ENCODE measurements around the gene ZSWIM8.
"Not testable (repeated sequence)": the region's sequence is repeated elsewhere in the genome, so short reads cannot be mapped to it uniquely, and the experiment has no call there.

Gene ZSWIM8

DNA sequence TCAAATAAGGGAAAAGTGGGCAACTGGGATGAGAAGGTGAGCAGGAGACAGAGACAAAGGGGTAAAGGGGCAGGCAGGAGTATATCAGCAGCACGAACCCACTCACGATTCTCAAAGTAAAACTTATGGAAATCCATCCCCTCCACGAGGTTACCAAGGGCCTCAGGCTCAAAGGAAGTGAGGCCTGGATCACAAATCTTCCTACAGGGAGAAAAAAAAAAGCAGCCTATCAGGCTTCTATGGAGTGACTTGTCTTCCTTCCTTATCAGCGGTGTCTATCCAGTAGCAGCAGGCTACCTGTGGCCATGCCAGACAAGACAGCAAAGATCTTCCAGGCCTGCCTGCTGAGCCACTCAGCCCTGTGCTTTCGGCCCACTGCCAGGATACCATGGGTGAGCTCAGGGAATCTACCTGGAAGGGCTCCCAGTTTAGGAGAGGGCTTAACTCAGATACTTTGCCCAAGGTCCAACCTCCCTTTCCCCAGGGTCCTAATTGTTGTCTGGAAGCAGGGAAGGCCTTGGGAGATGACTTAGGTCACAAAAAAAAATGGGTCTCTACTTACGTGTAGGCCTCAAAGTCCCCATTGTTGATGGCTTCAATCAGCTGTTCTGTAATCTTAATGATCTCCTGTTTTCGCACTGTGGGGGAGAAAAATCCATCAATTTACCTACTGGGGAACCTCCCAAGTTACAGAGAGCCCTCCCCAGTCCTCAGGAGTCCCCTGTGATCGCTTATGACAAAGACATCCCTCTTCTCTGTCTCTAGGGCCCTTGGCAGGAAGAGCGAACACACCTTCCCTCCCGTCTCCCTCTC lies 31.7 kb downstream of the ZSWIM8 start:
- DNase-seq (ENCODE audit: low spot score): no peak

DNA sequence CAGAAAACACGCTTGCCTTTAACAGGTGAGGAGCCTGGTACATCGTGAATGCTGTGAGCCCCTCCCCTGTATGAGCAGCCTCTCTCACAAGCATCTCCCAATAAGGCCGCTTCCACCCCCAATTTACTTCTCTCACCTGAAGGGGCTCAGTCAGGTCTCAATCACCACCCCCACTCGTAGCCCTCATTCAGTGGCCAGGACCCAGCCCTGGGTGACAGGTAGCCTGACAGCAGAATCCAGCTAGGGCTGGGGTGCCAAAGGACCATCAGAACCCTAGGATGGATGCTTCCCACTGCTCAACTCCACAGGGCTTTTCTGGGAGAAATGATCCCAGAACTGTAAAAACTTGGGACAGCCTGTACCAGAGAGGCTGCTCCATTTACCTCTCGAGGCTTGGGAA lies 32.4 kb downstream of the ZSWIM8 start:
- DNase-seq (ENCODE audit: low spot score): no peak

DNA sequence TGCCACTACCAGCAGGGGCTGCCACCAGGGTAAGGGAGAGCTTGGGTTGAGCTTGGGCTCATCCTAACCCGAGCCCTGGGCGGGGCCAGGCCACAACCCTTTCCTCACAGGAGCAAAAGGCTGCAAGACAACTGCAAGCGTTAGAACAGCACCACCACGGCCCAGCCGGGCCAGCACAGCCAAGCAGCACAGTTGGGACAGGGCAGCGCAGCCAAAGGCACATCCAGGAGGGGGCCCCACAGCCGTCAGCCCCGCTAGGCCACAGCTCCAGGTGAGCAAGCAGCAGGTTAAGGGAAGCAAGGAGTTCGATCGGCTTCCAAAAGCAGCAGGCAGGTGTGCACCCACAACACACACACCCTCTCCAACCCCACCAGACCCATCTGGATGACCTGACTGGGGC lies 33.0 kb downstream of the ZSWIM8 start:
- DNase-seq (ENCODE audit: low spot score): no peak

DNA sequence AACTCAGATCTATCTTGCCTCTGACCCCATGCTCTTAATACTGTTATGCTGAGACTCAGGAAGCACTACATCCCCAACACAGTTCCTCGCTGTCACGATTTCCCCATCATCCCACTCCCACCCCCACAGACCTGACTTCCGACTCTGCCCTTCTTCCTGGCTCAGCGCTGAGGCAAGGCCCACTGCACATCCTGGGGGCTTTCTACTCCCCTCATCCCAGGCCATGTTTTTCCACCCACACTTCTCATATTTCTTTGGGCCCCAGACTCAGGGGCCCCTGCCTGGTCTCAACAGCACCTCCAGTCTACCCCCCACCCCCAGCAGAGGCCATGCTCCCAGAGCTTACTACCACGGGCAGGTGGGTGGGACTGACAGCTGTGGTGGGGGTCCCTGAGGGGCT lies 33.7 kb downstream of the ZSWIM8 start:
- no peak for DNase-seq (ENCODE audit: low spot score)

DNA sequence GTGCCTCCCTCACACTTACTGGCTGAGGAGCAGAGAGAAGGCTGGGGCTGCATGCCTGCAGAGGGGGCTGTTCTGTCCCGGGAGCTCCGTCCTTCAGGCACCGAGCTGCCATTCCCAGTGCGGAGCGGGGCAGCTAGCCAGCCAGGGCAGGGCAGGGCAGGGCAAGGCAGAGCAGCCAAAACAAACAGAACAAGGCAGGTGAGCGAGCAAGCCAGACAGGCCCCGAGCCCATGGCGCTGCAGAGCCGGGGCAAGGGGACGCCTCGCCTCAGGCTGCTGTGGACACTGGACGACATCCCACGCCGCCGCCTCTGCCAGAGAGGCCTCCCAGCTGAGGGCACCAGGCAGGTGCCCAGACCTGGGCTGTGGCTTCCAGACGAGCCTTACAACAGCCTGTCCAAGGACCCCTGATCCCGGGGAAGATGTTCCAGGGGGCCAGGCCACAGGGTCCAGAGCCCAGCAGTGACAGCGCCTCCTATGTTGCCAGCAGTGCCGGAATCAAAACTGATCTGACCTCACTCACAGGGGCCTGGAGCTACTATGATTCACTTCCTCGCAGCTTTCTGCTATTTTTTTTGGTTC lies 34.2 kb downstream of the ZSWIM8 start:
- no peak for DNase-seq (ENCODE audit: low spot score)

DNA sequence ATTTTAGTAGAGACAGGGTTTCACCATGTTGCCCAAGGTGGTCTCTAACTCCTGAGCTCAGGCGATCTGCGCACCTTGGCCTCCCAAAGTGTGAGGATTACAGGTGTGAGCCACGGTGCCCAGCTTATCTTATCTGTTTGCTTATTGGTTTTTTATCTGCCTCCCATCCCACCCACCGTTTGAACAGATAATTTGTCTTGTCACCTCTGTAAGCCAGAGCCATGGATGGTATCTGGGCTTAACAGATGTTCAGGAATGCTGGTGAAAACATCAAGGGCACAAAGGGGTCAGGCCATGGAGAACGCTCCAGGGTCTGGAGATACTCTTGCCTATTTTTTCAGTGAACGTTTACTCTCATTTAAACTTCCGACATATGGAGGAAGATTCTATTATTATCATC lies 38.0 kb downstream of the ZSWIM8 start:
- no peak for DNase-seq (ENCODE audit: low spot score)

DNA sequence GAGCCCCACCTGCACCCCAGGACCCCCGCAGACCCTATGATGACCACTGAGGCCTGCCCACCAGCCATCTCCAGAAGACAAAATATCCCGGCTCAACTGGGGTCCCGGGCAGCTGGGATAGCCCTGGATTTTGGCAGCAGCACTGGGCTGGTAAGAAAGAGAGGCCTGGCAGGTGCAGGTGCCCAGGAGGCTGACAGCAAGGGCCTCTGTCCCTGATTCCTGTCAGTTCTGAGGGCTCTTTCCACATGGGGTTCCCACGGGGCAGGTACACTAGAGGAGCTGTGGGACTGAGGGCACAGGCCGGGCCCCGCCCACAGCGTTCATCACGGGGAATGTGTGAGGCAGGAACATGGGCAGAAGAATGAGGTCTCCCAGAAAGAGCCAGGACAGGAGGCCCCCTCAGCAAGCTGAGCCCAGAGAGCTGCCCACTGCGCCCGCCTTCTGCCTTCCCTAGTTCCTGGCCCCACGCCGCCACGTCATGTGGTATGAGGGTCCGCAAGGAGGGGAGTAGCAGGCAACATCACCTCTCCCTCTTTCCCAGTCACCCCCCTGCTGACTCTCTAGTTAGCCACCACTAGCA lies 38.8 kb downstream of the ZSWIM8 start:
- DNase-seq (ENCODE audit: low spot score): no peak

DNA sequence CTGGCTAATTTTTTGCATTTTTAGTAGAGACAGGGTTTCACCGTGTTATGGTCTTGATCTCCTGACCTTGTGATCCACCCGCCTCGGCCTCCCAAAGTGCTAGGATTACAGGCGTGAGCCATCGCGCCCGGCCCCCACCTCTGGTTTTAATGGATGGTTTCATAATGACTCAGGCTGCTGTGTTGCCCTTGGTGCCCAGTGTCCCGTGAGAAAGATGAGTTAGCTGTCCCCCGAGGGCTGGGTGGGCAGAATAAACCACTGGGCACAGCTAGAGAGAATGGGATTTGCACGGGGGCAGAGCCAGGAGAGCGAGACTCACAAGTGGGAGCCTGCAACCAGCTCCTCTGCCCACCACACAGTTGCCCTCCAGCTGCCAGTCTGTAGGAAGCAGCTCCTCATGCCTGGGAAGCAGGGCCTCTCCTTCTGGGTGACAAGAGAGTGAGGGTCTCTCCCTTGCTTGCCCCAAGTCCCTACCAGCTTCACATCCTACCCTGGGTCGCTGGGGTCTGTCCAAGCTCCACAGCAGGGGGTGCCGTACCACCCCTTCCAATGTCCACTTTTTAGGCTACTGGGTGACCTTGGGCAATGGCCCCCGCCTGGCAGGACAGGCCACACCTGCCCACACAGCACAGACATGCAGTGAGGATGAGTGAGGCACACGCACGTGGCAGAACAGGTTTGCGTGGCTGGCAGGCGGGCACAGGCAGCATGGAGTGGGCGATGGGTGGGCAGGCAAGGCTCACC lies 42.1 kb downstream of the ZSWIM8 start:
- no peak for DNase-seq (ENCODE audit: low spot score)

DNA sequence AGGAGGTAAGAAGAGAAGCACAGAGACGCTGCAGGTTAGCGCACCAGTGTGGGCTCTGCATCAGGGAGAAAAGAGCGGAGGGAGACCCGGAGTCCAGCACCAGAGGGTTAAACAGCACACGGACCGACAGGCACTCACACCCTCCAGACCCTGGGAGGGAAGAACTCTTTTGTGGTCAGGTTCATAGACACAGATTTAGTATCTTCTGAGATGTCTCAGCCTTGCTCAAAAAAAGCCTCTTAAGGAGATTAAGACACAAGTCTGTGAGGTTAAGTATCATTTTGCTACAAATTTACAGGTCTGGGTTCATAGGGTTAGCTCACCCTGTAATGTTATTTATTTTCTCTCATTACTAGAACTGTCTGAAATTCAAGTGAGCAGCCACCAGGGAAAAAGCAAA lies 42.8 kb downstream of the ZSWIM8 start:
- DNase-seq (ENCODE audit: low spot score): no peak

DNA sequence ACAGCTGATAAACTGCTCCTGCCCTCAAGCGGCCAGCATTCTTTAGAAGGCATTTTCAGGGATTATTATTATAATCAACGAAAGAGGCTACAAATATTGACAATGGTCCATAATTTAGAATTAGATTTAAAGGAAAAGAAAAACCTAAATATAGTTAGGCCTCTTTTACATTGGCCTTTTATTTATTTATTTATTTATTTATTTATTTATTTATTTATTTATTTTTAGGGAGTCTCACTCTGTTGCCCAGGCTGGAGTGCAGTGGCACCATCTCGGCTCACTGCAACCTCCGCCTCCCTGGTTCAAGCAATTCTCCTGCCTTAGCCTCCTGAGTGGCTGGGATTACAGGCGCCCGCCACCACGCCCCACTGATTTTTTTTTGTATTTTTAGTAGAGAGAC lies 43.7 kb downstream of the ZSWIM8 start:
- not testable (repeated sequence) for DNase-seq (ENCODE audit: low spot score)

DNA sequence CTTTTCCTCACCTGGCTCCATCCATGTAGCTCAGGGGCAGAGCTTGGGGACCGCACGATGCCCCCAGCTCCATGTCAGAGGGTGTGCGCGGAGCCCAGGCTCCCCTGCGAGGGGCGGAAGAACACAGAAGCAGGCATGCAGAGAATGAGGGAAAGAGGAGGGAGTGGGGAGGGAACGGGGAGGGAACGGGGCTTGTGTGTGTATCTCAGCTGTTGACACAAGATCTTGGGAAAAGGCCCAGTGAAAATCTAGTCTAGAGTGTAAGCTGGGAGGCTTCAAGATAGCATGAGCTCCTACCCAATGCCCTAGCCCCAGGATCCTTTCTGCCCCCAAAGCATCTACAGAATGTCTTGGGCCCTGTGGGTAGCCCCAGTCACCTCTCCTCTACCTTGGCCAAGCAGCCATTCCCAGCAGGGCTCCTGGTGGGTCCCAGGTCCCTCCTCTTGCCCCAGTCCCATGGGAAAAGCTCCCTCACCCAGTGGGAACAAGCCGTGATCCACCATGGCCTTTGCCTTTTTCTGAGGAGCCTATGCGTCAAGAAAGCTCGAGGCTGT lies 51.1 kb downstream of the ZSWIM8 start:
- DNase-seq (ENCODE audit: low spot score): no peak

DNA sequence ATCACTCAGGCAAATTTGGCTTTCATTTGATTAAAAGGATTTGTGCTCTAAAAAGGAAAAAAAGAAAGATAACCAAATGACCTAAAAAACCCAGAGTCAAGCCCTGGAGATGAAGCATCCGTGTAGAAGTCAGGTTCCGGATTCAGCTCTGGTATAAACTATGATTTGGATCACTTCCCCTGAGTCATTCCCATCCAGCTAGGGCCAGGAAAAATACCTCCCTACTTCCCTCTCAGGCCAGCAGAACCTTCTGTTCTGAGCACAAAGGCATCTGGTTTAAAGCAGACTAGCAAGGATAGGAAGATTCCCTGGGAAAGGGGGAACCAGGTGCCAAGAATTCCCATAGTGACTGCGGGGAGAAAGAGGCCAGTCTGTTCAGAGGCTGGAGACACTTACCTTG lies 51.7 kb downstream of the ZSWIM8 start:
- no peak for DNase-seq (ENCODE audit: low spot score)

DNA sequence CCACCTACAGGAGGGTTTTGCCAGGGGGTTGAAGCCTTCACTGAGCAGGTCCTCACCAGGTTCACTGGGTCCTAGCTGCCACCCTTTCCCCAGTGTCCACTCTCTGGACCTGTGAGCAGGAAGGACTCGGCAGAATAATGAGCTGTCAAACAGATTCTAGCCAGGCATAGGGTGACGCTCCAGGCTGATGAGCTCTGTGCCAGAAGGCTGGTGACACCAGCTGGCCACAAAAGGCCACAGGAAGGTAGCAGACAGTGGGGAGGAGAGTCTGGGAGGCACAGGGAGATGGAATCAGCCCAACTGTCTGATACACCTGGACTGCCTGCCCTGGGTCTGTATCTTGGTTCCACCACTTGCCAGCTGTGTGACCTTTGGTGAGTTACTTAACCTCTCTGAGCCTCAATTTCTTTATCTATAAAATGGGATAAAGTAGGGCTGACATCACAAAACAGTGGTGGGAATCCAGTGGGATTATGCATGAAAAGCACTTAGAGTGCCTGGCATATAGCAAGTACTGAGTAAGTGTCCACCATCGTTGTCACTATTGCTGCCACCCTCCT lies 52.7 kb downstream of the ZSWIM8 start:
- DNase-seq (ENCODE audit: low spot score): no peak

DNA sequence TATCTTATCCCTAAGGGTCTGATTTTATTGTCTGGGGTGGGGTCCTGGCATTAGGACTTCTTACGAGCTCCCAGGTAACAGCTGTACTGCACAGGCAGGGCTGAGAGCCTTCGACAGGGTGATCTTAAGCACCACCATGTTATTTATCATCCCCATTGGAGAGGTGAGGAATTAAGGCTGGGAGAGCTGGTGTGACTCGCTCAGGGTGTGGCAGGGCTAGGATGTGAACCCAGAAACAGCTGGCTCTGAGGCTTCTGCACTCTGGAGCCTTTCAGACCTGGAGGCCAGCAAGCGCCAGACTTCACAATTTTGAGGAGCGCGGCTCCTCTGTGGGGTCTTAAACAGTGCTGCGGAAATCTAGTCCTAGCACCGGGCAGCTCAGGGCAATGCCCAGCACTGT lies 53.4 kb downstream of the ZSWIM8 start:
- DNase-seq (ENCODE audit: low spot score): no peak

DNA sequence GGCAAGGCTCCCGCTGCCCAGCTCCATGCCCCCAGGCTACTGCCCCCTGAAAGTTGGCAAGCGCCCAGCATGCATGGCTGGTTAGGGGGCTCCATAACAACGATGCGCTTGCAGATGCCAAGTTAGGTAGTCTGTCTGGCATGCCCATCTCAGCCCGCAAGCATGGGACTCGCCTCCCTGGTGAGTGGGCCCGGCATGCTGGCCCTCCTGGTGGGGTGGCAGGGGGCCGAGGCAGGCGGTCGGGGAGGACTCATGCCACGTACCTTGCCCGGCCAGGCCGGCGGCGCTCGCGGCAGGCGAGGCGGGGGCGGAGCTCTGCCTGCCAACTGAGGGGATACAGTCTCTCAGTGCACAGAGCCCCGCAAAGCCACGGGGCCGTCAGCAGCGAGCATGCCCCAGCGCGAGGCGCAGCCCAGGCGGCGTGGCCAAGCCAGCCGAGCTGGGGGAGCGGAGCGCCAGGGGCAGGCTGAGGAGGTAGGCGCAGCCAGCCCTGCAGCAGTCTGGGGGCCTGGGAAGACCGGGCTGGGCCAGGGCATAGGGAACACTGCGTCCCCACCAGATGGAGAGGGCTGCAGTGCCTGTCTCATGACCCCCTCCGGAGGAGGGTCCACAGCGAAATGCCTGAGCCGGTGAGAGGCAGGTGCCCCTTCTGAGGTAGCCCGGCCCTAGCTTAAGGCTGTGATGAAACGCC lies 54.0 kb downstream of the ZSWIM8 start:
- DNase-seq (ENCODE audit: low spot score): no peak

DNA sequence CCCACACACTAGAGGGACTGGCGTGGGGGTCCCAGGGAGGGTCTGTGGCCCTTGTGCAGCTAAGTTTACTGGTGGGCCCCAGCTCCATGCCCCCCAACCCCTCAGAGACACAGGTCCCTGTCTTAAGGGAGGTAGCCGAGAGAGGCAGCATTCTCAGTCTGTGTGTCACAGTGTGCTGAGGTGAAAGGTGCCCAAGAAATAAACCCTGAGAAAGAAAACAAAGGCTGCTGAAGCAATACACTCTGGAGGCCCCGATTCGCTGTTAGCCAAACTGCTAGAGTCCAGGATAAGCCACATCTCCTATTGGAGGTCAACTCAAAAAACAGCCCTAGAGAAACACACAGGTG lies 54.6 kb downstream of the ZSWIM8 start:
- no peak for DNase-seq (ENCODE audit: low spot score)

DNA sequence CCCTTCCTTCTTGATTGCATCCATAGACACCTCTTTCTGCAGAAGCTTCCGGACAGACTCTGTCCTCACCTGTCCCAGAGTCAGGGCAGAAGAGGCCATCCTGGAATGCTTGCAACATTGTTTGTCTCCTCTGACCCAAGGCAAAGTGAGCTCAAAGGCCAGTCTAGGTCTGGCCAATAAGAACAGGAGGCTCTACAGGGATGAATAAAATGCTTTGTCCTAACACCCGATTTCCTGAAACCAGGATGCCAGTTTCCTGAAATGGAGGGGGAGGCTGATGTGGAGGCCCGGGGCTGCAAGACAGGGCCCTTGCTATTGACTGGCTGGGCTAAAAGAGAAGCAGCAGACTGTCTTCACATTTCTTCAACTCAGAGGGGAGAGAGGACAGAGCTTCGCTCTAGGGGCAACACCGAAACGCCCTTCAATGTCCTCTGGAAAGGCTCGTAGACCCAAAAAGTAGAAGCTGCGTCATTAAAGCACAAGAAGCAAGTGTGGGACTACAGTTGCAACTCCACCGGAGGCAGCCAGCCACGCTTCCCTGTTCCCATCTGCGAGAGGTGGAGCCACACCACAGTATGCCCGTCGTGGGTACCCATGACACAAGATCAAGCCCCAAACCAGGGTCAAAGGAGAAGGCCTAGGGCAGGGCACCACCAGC lies 55.1 kb downstream of the ZSWIM8 start:
- DNase-seq (ENCODE audit: low spot score): no peak

DNA sequence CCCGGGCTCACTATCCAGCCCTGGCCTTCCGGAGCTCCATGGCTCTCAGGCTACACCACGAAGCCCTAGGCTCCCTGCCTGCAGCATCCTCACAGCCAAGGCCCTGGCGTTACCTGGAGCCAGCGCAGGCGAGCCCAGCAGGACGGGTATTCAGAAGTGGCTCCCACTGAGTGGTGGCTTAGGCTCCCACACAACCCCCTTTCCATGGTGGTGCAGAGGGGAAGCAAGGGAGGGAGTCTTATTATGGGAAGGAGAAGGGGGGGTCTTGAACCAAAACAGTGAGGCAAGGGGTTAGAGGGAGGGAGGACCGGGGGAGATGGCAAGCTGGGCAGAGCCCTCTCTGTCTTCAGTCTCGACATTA lies 55.6 kb downstream of the ZSWIM8 start:
- DNase-seq (ENCODE audit: low spot score): no peak

DNA sequence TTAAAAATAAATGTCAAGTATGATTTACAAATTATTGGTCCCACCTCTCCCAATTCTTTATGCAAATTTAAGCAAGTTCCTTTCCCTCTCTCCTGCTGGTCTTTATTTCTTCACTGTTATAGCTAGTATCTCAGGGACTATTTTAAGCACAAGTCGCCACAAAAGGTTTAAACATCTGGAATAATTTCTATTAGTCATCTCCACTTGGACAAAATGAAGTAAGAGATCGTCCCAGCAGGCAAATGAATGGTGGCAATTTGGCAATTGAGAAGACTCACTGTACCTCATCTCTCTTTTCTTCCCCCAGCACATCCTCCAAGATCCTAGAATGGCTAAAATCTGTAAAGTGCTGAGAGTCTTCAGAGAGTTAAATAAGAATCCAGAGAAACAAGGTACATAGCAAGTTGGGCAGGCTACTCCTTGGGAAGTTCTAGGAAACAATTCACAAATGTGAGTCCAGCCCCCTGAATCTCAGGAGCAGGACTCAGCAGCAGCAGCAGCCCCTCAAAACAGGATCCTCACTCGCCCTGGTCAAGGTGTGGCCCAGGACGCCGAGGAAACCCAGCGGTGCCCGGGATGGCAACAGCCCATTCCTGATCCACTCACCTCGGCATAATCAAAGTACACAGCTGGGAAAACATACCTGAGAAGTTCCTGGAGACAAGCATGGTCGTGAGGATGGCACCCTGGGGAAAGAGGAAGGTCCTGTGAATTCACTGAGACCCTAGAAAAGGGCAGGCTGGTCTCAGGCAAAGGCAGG lies 56.3 kb downstream of the ZSWIM8 start:
- DNase-seq (ENCODE audit: low spot score): no peak

DNA sequence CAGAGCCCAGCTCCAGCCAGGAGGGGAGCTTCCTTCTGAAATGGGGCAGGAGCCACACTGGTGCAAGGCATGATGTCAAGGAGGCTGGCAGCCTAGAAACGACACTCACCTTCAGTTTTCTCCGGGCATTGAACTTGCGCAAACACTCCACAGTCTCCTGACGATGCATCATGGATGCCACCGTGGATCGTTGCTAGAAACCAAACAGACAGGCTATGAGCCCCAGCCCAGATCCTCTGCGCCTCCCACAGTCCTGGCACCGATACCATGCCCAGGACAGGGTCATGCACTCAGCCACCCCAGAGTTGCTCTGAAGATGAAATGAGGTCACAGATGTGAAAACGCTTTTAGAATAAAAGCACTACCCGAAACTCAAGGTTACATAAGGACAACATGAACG lies 56.9 kb downstream of the ZSWIM8 start:
- DNase-seq (ENCODE audit: low spot score): no peak

DNA sequence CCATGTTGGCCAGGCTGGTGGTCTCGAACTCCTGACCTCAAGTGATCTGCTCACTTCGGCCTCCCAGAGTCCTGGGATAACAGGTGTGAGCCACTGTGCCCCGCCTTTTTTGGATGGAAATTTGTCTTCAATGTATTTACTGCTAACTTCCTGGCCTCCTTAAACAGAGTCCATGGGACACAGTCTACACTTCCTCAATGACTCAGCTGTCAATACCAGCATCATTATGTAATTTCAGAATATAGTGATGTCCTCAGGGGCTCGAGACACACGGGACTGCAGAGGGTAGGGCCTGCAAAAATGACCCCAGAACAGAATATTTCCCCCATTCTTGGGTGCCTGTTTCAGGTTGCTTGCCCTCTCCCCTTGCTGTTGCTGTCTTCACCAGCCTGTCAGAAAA lies 57.9 kb downstream of the ZSWIM8 start:
- DNase-seq (ENCODE audit: low spot score): no peak

All from SW480 (cell line).